HG03571 (cell line): ENCODE data around the gene PDE4B.
"Not testable (repeated sequence)": the region's sequence is repeated elsewhere in the genome, so short reads cannot be mapped to it uniquely, and the experiment has no call there.

Experiments
- ATAC-seq: cut with Tn5 transposase; IDR thresholded peaks from one replicate; pipeline ENCODE4 v1.9.1; 2021; ENCODE audit not compliant: unreplicated experiment

PDE4B gene

DNA sequence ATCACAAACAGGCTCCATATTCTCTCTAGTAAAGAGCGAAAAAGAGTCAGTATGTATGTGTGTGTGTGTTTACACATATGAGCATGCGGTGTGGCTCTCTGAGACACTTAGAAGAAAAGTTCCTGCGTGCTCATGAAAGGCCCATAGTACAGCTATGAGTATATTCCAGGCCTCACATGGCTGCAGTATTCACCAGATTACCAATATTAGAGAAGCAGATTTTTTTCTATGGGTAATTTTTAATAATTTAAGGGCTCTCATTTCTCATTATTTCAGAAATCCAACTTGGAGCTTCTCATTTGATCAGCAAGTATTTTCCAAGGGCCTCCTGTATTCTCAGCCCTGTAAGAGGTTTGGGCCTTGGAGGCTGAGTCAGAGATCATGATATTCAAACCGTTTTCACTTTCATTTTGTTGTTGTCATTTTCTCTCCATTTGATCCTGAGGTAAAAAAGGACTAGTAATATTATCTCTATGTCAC is 508.3 kb downstream of the PDE4B start:
- peak; percentile 79 for ATAC-seq

DNA sequence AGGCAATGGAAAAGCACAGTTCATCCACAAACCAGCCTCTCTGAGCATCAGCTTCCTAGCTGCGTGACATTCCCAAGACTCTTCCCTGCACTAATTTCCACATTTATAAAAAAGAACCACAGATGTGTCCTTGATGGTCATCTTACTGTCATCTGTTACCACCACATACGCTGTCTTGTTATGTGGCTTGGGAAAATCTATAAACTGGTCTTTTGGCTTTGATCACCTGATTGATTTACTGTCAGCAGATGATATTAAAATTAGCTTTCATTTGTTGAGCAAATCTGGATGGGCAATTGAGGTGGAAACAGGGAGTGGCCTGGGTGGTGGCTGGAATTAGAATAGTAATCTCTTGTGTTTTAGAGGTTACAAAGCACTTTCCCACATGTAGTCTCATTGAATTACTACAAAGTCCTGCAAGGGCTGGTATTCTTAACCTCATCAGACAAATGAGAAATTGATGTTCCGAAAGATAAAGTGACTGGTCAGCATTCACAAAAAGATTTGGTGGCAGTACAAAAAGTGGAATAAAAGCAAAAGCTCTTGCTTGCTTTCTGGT is 509.6 kb downstream of the PDE4B start:
- no peak for ATAC-seq

DNA sequence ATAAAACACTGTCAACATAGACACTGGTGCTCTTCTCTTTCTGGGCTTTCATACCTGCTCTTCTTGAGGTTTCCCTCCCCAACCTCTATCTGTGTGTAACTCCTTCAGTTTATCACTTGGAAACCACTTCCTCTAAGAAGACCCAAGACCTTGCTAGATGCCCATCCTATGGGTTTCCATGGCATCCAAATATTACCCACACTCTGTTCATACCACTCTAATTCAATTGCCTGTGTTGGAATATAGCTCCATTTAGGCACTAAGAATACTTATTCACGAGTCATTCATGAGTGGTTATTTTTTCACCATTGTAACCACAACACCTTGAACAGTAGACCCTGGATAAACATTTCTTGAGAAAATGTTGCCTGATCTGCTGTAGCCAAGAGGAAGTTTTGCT is 510.1 kb downstream of the PDE4B start:
- ATAC-seq, result no peak

GRCh38 chr1:66303646-66304045 is 511.0 kb downstream of the PDE4B start:
- no peak for ATAC-seq

DNA sequence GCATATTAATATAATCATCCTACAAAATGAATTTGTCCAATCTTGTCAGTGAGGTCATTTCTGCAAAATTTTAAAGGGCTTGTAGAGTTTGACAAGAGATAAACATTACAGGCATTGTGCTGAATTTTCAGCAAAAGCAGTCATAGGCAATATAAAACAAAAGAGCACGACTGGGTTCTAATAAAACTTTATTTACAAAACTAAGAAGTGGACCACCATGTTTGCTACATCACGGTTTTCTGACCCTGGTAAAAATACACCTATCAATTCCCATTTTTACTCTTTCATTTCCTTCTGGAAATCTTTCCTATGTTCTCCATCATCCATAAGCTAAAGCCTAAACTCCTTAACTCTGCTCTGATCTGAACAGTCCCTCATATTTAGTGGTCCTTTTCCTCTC is 511.4 kb downstream of the PDE4B start:
- ATAC-seq, result no peak

DNA sequence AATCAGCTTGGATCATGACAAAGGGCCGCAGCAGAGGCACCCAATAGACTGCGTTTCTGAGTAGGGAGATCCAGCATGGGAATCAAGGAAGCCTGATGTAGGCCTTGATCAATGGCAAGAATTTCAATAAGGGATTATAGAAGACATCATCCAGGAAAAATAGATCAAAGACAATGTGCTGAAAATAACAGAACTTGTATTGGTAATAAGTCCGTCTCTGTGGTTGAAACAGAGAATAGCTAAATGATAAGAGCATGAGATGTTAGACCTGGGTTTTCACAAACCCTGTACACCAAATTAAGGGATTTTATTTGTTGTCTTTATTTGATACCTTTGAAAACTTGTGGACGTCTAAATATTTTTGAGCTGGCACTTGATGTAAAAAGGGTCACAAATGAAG is 513.2 kb downstream of the PDE4B start:
- no peak for ATAC-seq

GRCh38 chr1:66309006-66309741 is 516.5 kb downstream of the PDE4B start:
- no peak for ATAC-seq

DNA sequence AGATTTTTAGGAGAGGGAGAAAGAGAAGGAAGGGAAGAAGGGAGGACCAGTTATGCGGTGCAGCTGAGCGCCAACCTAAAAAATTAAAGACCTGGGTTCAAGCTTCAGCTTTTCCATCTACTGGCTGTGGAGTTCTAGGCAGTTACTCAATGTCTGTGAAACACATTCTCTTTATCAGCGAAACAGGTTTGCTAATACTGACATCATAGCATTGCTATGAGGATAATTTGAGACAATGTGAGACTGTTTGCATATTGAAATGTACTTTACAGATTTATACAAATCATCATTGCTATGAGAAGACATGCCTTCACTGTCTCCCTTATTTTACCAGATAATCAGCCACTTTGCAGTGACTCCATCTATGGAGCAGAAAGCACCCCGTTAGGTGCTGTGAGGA is 518.4 kb downstream of the PDE4B start:
- ATAC-seq, result no peak

DNA sequence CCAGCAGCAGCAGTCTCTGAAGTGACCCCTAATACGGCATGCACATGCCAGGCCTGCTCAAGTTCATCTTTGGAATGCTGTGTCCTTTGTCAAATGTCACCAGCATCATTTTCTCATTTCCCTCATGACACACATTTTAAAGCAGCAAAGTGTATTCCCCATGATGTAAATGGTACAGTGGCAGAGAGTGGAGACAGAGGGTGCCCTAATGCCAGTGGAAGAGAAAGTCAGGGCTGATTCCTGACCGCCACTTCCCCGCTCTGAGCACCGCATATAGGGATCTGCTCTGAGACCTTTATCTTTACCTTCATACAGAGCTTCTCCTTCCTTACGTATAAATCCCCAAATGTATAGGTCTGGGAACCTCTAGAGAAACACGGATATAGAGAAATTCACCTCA is 518.9 kb downstream of the PDE4B start:
- ATAC-seq, result no peak

GRCh38 chr1:66312271-66312990 is 519.7 kb downstream of the PDE4B start:
- no peak for ATAC-seq

GRCh38 chr1:66313429-66313828 is 520.7 kb downstream of the PDE4B start:
- ATAC-seq, result no peak

GRCh38 chr1:66315671-66316070 is 523.0 kb downstream of the PDE4B start:
- ATAC-seq, result no peak

DNA sequence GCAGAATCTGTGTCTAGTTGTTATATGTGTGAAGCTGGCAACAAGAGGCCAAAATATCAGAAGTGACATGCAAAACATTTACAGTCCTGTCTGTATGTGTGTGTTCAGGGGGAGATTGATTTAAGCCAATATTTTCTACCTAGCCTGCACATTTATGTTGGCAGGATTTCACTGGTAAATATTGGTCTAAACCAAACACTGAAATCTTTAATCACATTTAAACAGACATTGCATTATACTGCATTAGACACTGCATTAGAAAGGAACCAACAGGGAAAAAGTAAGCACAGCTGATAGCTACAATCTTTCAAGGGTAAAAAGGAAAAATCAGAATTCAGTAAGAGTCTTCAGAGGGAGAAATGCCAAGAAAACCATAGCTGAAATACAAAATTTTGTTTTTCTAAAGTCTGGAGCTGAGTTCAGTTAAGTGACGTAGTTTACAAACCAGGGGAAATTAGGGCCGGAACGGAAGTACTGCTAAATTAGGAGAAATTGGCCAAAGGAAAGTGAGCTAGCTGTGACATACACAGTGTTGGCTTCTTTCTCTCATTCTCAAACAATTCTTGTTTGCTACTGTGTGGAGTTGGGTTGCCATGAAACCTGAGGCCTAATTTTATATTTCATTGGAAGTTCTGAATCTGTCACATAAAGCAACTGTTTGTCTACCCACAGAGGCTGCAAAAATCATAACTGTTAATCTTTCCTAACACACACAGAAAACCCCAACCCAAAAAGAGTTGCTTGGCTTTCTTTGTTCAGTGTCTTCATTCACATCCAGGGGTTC is 524.0 kb downstream of the PDE4B start:
- ATAC-seq, result no peak

- ATAC-seq, result no peak
These were observed 524.5 kb downstream of the PDE4B start for GRCh38 chr1:66317248-66317515.

DNA sequence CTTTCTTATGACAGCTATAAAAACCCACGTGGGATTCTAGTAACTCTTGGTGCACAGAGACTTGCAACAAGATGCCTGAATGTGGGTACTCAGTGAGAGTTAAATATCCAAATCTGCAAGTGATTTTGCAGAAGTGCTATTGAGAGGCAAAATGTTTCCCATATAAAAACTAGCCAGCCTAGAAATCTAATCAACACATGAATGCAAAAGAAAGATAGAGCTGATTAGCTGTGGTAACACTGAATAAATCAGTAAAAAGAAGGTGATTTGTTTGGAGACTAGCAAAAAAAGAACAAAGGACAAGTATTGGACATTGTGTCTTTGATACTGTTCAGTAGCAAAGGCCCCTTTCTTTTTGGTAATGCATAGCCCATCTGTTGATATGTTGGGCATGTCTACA is 527.5 kb downstream of the PDE4B start:
- no peak for ATAC-seq

GRCh38 chr1:66322462-66322861 is 529.8 kb downstream of the PDE4B start:
- not testable (repeated sequence) for ATAC-seq

GRCh38 chr1:66323958-66324625 is 531.4 kb downstream of the PDE4B start:
- ATAC-seq, result no peak

- ATAC-seq, result no peak
These were observed 533.1 kb downstream of the PDE4B start for GRCh38 chr1:66325594-66326380.

GRCh38 chr1:66326867-66327266 is 534.2 kb downstream of the PDE4B start:
- no peak for ATAC-seq

- no peak for ATAC-seq
These were observed 534.9 kb downstream of the PDE4B start for GRCh38 chr1:66327588-66327987.
